Measurements from ENCODE around the gene NAALADL2. TPM values are rescaled to one million over a fixed set of nuclear protein-coding genes. Genes with fewer than 3 reads are reported as not detected.

Gene NAALADL2
- total RNA-seq, 1 donor = 13.4 TPM

DNA sequence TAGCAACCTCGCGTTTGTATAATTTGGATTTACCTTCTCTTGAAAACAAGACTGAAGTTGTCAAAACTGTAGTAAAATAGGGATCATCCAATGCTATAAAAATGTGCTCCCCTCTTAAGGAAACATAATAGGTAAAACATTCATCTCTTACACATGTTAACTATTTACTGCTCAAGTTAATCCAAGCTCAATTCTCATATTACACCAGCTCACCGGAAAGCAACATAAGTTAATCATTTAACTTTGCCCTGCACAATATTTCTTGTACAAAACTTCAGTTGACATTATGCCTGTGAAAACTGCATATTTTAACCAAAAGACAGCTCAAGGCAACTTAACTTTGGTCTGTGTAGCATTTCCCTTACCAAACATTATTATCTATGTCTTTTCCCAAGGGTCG is 634.2 kb downstream of the NAALADL2 start:
- DNase-seq (ENCODE audit: low read depth) = no peak
- TF ChIP-seq CTCF (IDR thresholded peaks at IDR 0.05; ENCODE audit: insufficient read depth, low read depth, low read length) = no peak
- H3K4me3 ChIP-seq (ENCODE audit: low read depth, low read length) = no peak overlapping the region

- no peak for TF ChIP-seq CTCF (IDR thresholded peaks at IDR 0.05; ENCODE audit: insufficient read depth, low read depth, low read length)
- H3K4me3 ChIP-seq (ENCODE audit: low read depth, low read length) = no peak overlapping the region
- no peak for DNase-seq (ENCODE audit: low read depth)
Measured at GRCh38 chr3:175495331-175495730, 636.2 kb downstream of the NAALADL2 start.

GRCh38 chr3:175502155-175502554 is 643.0 kb downstream of the NAALADL2 start:
- H3K4me3 ChIP-seq (ENCODE audit: low read depth, low read length) = no peak overlapping the region
- no peak for TF ChIP-seq CTCF (IDR thresholded peaks at IDR 0.05; ENCODE audit: insufficient read depth, low read depth, low read length)
- DNase-seq (ENCODE audit: low read depth) = no peak

DNA sequence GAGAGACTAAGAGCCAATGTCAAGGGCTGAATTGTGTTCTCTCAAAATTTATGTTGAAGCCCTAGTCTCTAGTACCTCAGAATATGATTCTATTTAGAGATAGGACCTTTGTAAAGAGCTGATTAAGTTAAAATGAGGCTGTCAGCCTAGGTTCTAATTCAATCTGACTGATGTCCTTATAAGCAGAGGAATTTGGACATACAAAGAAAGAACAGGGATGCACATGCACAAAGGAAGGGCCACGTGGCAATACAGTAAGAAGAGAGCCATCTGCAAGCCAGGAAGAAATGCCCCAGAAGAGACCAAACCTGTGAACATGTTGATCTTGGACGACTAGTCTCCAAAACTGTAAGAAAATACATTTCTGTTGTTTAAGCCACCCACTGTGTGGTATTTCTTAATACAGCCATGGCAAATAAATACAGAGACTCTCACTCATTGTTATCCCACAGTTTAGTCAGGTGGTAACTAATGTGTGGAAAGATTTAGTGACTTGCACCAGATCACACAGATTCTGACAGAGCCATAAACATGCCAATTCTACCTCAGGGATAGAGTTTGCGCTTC is 652.2 kb downstream of the NAALADL2 start:
- DNase-seq (ENCODE audit: low read depth) = no peak
- H3K4me3 ChIP-seq (ENCODE audit: low read depth, low read length) = no peak overlapping the region
- no peak for TF ChIP-seq CTCF (IDR thresholded peaks at IDR 0.05; ENCODE audit: insufficient read depth, low read depth, low read length)

GRCh38 chr3:175512700-175513099 is 653.6 kb downstream of the NAALADL2 start:
- no peak for DNase-seq (ENCODE audit: low read depth)
- TF ChIP-seq CTCF (IDR thresholded peaks at IDR 0.05; ENCODE audit: insufficient read depth, low read depth, low read length) = no peak
- H3K4me3 ChIP-seq (ENCODE audit: low read depth, low read length) = no peak overlapping the region

DNA sequence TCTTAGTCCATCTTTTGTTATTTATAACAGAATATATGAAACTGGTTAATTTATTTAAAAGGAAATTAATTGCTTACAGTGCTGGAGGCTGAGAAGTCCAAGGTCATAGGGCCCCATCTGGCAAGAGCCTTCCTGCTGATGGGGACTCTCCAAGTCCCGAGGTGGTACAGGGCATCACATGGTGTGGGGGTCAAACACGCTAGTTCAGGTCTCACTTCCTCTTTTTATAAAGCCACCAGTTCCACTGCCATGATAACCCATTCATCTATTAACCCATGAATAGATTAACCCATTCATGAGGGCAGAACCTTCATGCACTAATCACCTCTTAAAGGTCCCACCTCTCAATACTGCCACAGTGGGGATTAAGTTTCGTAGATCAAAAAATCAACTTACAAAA is 659.3 kb downstream of the NAALADL2 start:
- no peak for TF ChIP-seq CTCF (IDR thresholded peaks at IDR 0.05; ENCODE audit: insufficient read depth, low read depth, low read length)
- DNase-seq (ENCODE audit: low read depth) = no peak
- H3K4me3 ChIP-seq (ENCODE audit: low read depth, low read length) = no peak overlapping the region

DNA sequence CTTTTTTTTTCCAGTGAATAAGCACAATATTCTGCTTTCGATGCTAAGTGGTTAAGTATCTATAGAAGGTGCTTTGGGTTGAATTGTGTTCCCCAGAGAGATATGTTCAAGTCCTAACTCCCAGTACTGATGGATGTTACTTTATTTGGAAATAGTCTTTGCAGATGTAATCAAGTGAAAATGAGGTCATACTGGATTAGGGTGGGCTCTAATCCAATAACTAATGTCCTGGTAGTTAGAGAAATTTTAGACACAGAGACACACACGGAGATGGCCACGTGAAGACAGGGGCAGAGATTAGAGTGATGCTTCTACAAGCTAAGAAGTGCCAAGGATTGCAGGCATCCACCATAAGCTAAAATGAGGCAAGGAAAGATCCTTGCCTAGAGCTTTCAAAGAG is 662.3 kb downstream of the NAALADL2 start:
- H3K4me3 ChIP-seq (ENCODE audit: low read depth, low read length) = no peak overlapping the region
- TF ChIP-seq CTCF (IDR thresholded peaks at IDR 0.05; ENCODE audit: insufficient read depth, low read depth, low read length) = no peak
- no peak for DNase-seq (ENCODE audit: low read depth)

All from fibroblast of villous mesenchyme (primary cell).